SK-N-SH (cell line): ENCODE measurements around the gene TRAK1. TPM values are rescaled to one million over a fixed set of nuclear protein-coding genes. Genes with fewer than 3 reads are reported as not detected.
A peak's percentile ranks its signal among the peaks of the same experiment; 100 is the strongest.

Experiments used
- CTCF ChIA-PET: fragments of 300-600, 350-600 bp; formaldehyde crosslinking; extraction: SDS; loops from one replicate; lab custom pipeline; 2021; lab: Yijun Ruan, JAX
- POLR2A ChIA-PET: fragments of 350-600 bp; sonication (Branson Sonifier 250); formaldehyde crosslinking; extraction: SDS; loops from one replicate; lab custom pipeline; 2020; ENCODE audit warnings: antibody characterized with exemption, inconsistent platforms; lab: Yijun Ruan, JAX
- DNase-seq: peaks from one replicate; pipeline ENCODE4 v3.0.0; 2012
- H2AFZ ChIP-seq: fragments of 200-600 bp; sonication (generic); 2 replicates; pipeline ENCODE4 v1.8.1; 2016; ENCODE audit warnings: antibody characterized with exemption, mild to moderate bottlenecking, low read depth
- H3F3A ChIP-seq: fragments of 200-600 bp; sonication (generic); replicated peaks from 2 replicates; pipeline ENCODE3; 2016; ENCODE audit warnings: antibody characterized with exemption, mild to moderate bottlenecking; ENCODE audit not compliant: insufficient read depth
- H3K27ac ChIP-seq, 2 experiments: fragments of 200-500 bp in 1 of 2; fragments of 200-600 bp in 1 of 2; sonication (Bioruptor generic) in 1 of 2; sonication (generic), shearing (Covaris generic) in 1 of 2; 2 replicates each; pipeline versions ENCODE4 v1.5.1 to v1.6.1; 2014 to 2016; ENCODE audit warnings: low read depth in 2 of 2, inconsistent platforms in 1 of 2, low read length in 1 of 2, mild to moderate bottlenecking in 1 of 2, mixed read lengths in 1 of 2
- H3K27me3 ChIP-seq: fragments of 200-600 bp; sonication (generic), shearing (Covaris generic); 2 replicates; pipeline ENCODE4 v1.6.1; 2016; ENCODE audit warnings: mixed run types; ENCODE audit not compliant: insufficient read depth
- H3K36me3 ChIP-seq, 2 experiments: fragments of 200-500 bp in 1 of 2; fragments of 200-600 bp in 1 of 2; sonication (Bioruptor generic) in 1 of 2; sonication (generic) in 1 of 2; replicated peaks in 1 of 2; 2 replicates each; pipeline versions ENCODE3 to v1.5.1; 2014 to 2016; ENCODE audit warnings: low read length in 1 of 2, mild to moderate bottlenecking in 1 of 2; ENCODE audit not compliant: insufficient read depth in 2 of 2, control insufficient read depth in 1 of 2
- H3K4me1 ChIP-seq, 2 experiments: fragments of 200-500 bp in 1 of 2; fragments of 200-600 bp in 1 of 2; sonication (Bioruptor generic) in 1 of 2; sonication (generic), shearing (Covaris generic) in 1 of 2; 2 replicates each; pipeline versions ENCODE4 v1.5.1 to v1.6.1; 2014 to 2016; ENCODE audit warnings: low read depth in 1 of 2, low read length in 1 of 2, mixed run types in 1 of 2; ENCODE audit not compliant: insufficient read depth in 2 of 2, control insufficient read depth in 1 of 2
- H3K4me2 ChIP-seq: fragments of 200-600 bp; sonication (generic), shearing (Covaris generic); 2 replicates; pipeline ENCODE4 v1.6.1; 2017; ENCODE audit warnings: mixed run types
- H3K4me3 ChIP-seq, 2 experiments: fragments of 200-500 bp in 1 of 2; fragments of 200-600 bp in 1 of 2; sonication (Bioruptor generic) in 1 of 2; sonication (generic), shearing (Covaris generic) in 1 of 2; 2 replicates each; pipeline versions ENCODE4 v1.5.1 to v1.8.1; 2014 to 2016; ENCODE audit warnings: low read depth in 2 of 2, inconsistent platforms in 1 of 2, low read length in 1 of 2, mild to moderate bottlenecking in 1 of 2, mixed read lengths in 1 of 2, moderate library complexity in 1 of 2
- H3K79me2 ChIP-seq: fragments of 200-600 bp; sonication (generic); 2 replicates; pipeline ENCODE4 v1.8.1; 2017; ENCODE audit warnings: mild to moderate bottlenecking; ENCODE audit not compliant: insufficient read depth
- H3K9ac ChIP-seq: fragments of 200-600 bp; sonication (generic); 2 replicates; pipeline ENCODE4 v1.6.1; 2017; ENCODE audit warnings: mixed run types
- H3K9me2 ChIP-seq: fragments of 200-600 bp; sonication (generic); 2 replicates; pipeline ENCODE4 v1.6.1; 2017; ENCODE audit warnings: mixed run types
- H3K9me3 ChIP-seq: fragments of 200-600 bp; sonication (generic); 2 replicates; pipeline ENCODE4 v1.6.1; 2017; ENCODE audit warnings: mixed run types, mild to moderate bottlenecking, moderate library complexity
- H4K20me1 ChIP-seq: fragments of 200-600 bp; sonication (generic); 2 replicates; pipeline ENCODE4 v1.6.1; 2017; ENCODE audit warnings: mild to moderate bottlenecking, mixed run types; ENCODE audit not compliant: insufficient read depth
- CHD2 ChIP-seq: fragments of 150-350 bp; IDR thresholded peaks from 2 replicates; pipeline ENCODE4 v1.6.1; 2018; ENCODE audit warnings: low read length; ENCODE audit not compliant: partially characterized antibody
- CTCF ChIP-seq: fragments of 200-600 bp; sonication (generic); IDR thresholded peaks from 2 replicates; pipeline ENCODE4 v1.6.1; 2017; ENCODE audit warnings: antibody characterized with exemption, mild to moderate bottlenecking, moderate library complexity
- ELF1 ChIP-seq: IDR thresholded peaks from 2 replicates; pipeline ENCODE4 v1.4.0; 2012
- EP300 ChIP-seq, 2 experiments: IDR thresholded peaks; 2 replicates each; pipeline versions ENCODE4 v1.4.0 to v1.6.1; 2012; ENCODE audit warnings: borderline replicate concordance in 1 of 2, low read depth in 1 of 2, low read length in 1 of 2
- EZH2phosphoT487 ChIP-seq: fragments of 200-600 bp; sonication (generic); IDR thresholded peaks from 2 replicates; pipeline ENCODE4 v1.6.1; 2017; ENCODE audit warnings: low read depth, mixed run types, mild to moderate bottlenecking, antibody characterized with exemption, moderate library complexity, borderline replicate concordance
- FOSL2 ChIP-seq: IDR thresholded peaks from 2 replicates; pipeline ENCODE4 v1.4.0; 2012; ENCODE audit warnings: low read depth, mild to moderate bottlenecking, moderate library complexity, borderline replicate concordance
- GATA2 ChIP-seq: sonication (generic); formaldehyde crosslinking; IDR thresholded peaks from 2 replicates; pipeline ENCODE4 v1.5.0; 2020; ENCODE audit warnings: mild to moderate bottlenecking, missing genetic modification reagents
- JUND ChIP-seq: IDR thresholded peaks from 2 replicates; pipeline ENCODE4 v1.4.0; 2012
- MAX ChIP-seq: IDR thresholded peaks from 2 replicates; pipeline ENCODE4 v1.4.0; 2012; ENCODE audit warnings: low read depth
- MEF2A ChIP-seq: IDR thresholded peaks from 2 replicates; pipeline ENCODE4 v1.4.0; 2012; ENCODE audit warnings: low read depth, borderline replicate concordance
- MXI1 ChIP-seq: IDR thresholded peaks from 2 replicates; pipeline ENCODE4 v1.6.1; 2012; ENCODE audit warnings: mild to moderate bottlenecking, low read depth, low read length, improper control_type of control experiment
- NRF1 ChIP-seq: IDR thresholded peaks from 2 replicates; pipeline ENCODE4 v1.6.1; 2012; ENCODE audit warnings: low read depth, mild to moderate bottlenecking, low read length
- PBX3 ChIP-seq: IDR thresholded peaks from 2 replicates; pipeline ENCODE4; 2012
- REST ChIP-seq: IDR thresholded peaks from 2 replicates; pipeline ENCODE4 v1.6.1; 2012; ENCODE audit warnings: mild to moderate bottlenecking, low read depth, low read length, moderate library complexity
- RFX5 ChIP-seq: IDR thresholded peaks from 2 replicates; pipeline ENCODE4 v1.6.1; 2012; ENCODE audit warnings: mild to moderate bottlenecking, improper control_type of control experiment, low read length
- RXRA ChIP-seq: IDR thresholded peaks from 2 replicates; pipeline ENCODE4 v1.4.0; 2012; ENCODE audit warnings: low read depth, mild to moderate bottlenecking, borderline replicate concordance
- SIN3A ChIP-seq: IDR thresholded peaks from 2 replicates; pipeline ENCODE4 v1.6.1; 2012; ENCODE audit warnings: low read depth, mild to moderate bottlenecking, low read length, moderate library complexity, borderline replicate concordance
- SMC3 ChIP-seq: IDR thresholded peaks from 2 replicates; pipeline ENCODE4 v1.6.1; 2012; ENCODE audit warnings: low read depth, low read length, improper control_type of control experiment
- TAF1 ChIP-seq: IDR thresholded peaks from 2 replicates; pipeline ENCODE4 v1.6.1; 2012; ENCODE audit warnings: low read depth, mild to moderate bottlenecking, low read length, moderate library complexity, borderline replicate concordance
- TCF12 ChIP-seq: IDR thresholded peaks from 2 replicates; pipeline ENCODE4 v1.4.0; 2012
- TEAD4 ChIP-seq: IDR thresholded peaks from 2 replicates; pipeline ENCODE4 v1.4.0; 2012; ENCODE audit warnings: mild to moderate bottlenecking, borderline replicate concordance; ENCODE audit not compliant: insufficient read depth
- WGBS: methylation state at CpG from one replicate; pipeline ENCODE4 v1.1.6; 2017; ENCODE audit warnings: low lambda C conversion rate; 5-methylcytosine and 5-hydroxymethylcytosine counted together
- polyA plus RNA-seq, 3 experiments: library from polyadenylated mRNA; depleted of rRNA; stranded (reverse); fragments of >200 nt; gene quantifications; 2 replicates each; pipeline ENCODE4 v1.2.3, GENCODE V29; 2012

The TRAK1 gene
- polyA plus RNA-seq, 1 of the 3 experiments (the other 2 are of a cell fraction), result 12.5 TPM

- Histone ChIP-seq H3K27me3 (no peaks in the 10 kb centered on the region), H3K9me2 (no peaks in the 10 kb centered on the region), H3F3A (peaks cover 4% of the 10 kb centered on the region), H3K9me3 (no peaks in the 10 kb centered on the region), H3K4me2 (no peak overlapping the region), H3K36me3 (no peaks in the 10 kb centered on the region), H4K20me1 (peaks cover 13% of the 10 kb centered on the region), H2AFZ (no peak overlapping the region), H3K79me2 (no peaks in the 10 kb centered on the region; the same call in 1 of the 2 replicates), H3K9ac (no peak overlapping the region), H3K4me1 (peaks cover 0 to 37% of the 10 kb centered on the region in 2 experiments; a peak in 2 of 4 replicates), H3K27ac (peak overlapping the region in 1 of 2 experiments; percentile 76; a peak in 2 of 4 replicates), H3K4me3 (no peak overlapping the region)
- CTCF ChIA-PET, result interaction anchor here (1.0 to 1.6 kb wide), 4 partner anchors 34 to 53 kb away, joined by 3 to 12 read pairs (median 4); no protein-coding TSS in a partner anchor
- POLR2A ChIA-PET, result no interaction called here
- no peak for DNase-seq
- TF ChIP-seq TAF1 (no peak), RFX5 (no peak), CHD2 (no peak), ELF1 (no peak), PBX3 (no peak), EZH2phosphoT487 (no peak)
- 88% methylated on average over 5 of the region's 5 CpGs for WGBS
Measured at GRCh38 chr3:42152193-42152592, 61.0 kb downstream of the TRAK1 start.

GRCh38 chr3:42153039-42153438 is 61.9 kb downstream of the TRAK1 start:
- H3K27ac ChIP-seq, result peak overlapping the region in 1 of 2 experiments; percentile 76; a peak in 2 of 4 replicates
- DNase-seq, result no peak
- 93% methylated on average over 4 of the region's 4 CpGs for WGBS
- H3K9ac ChIP-seq, result no peak overlapping the region
- H3K4me1 ChIP-seq, result peaks cover 0 to 37% of the 10 kb centered on the region in 2 experiments; a peak in 2 of 4 replicates
- no peaks in the 10 kb centered on the region for H3K9me2 ChIP-seq
- H3K79me2 ChIP-seq, result no peaks in the 10 kb centered on the region; the same call in 1 of the 2 replicates
- H3K36me3 ChIP-seq, result no peaks in the 10 kb centered on the region
- H3K4me3 ChIP-seq, result no peak overlapping the region
- peaks cover 4% of the 10 kb centered on the region for H3F3A ChIP-seq
- peaks cover 10% of the 10 kb centered on the region for H4K20me1 ChIP-seq
- H3K4me2 ChIP-seq, result no peak overlapping the region
- no peaks in the 10 kb centered on the region for H3K27me3 ChIP-seq
- CTCF ChIA-PET, result interaction anchor here (1.0 to 1.6 kb wide), 4 partner anchors 14 to 53 kb away, joined by 3 to 12 read pairs (median 3); no protein-coding TSS in a partner anchor
- H2AFZ ChIP-seq, result no peak overlapping the region
- POLR2A ChIA-PET, result no interaction called here
- H3K9me3 ChIP-seq, result no peaks in the 10 kb centered on the region
- no peak for TF ChIP-seq GATA2
- TF ChIP-seq RXRA, result no peak
- TF ChIP-seq NRF1, result no peak
- no peak for TF ChIP-seq MEF2A
- no peak for TF ChIP-seq EP300 (IDR thresholded peaks at IDR 0.05; ENCODE audit: borderline replicate concordance in 1 of 2, low read depth in 1 of 2, low read length in 1 of 2)
- no peak for TF ChIP-seq SMC3
- no peak for TF ChIP-seq CTCF
- no peak for TF ChIP-seq FOSL2
- no peak for TF ChIP-seq REST
- TF ChIP-seq MXI1, result no peak
- no peak for TF ChIP-seq SIN3A
- TF ChIP-seq JUND, result no peak
- no peak for TF ChIP-seq TCF12
- no peak for TF ChIP-seq PBX3
- no peak for TF ChIP-seq MAX
- no peak for TF ChIP-seq TEAD4
